ENCODE data around the gene SLC10A7.

SLC10A7 gene

DNA sequence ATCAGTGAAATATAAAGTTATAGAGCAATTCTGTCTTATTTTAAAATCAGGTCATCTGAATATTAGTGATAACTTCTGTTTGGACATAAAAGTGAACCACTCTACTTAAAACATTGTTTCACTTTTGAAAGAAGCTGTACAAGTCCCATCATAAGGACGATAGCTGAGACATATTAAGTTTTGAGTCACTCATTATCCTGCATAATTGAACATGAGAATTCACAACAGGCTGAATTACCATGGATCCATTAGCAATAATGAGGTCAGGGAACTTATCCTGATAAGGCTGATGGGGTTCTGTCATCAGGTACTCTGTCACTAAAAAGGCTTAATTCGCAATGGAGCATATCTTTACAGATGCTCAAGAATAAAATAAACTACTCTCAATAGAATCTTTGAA, 227.0 kb downstream of the SLC10A7 start:
- no peak for DNase-seq

DNA sequence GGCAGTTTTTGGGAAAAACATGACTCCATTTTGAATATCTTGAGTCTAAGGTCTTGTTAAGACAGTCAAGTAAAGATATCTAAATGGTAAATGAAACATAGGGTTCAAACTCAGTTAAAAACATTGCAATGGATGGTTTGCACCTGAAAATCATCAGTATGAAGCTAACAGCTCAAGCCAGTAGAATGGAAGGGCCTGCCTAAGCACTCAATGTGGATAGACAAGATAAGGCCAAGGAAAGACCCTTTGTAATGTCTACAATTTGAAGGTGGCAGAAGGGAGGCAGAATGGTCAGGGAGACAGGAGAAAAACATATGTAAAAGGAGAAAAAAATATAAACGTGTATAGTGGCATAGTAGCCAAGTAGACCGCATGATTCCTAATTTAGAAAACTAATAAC, 229.2 kb downstream of the SLC10A7 start:
- no peak for DNase-seq

DNA sequence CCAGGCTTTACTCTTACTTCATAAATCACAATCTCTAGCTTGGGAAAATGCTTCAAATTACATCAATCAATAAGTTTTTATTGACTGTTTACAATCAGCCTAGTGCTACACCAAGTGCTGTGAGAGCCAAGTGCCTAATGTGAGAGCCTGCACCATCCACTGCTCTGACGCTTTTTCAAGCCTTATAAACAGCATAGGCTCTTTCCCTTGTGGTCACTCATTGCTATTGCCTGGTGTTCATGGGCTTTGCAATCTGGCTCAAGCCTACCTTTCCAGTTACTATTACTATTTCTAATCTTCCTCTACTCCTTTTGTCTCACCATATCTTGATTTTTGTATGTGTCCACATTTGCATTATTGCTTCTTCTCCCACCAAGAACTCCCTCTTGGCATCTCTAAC, 230.4 kb downstream of the SLC10A7 start:
- DNase-seq, result no peak

DNA sequence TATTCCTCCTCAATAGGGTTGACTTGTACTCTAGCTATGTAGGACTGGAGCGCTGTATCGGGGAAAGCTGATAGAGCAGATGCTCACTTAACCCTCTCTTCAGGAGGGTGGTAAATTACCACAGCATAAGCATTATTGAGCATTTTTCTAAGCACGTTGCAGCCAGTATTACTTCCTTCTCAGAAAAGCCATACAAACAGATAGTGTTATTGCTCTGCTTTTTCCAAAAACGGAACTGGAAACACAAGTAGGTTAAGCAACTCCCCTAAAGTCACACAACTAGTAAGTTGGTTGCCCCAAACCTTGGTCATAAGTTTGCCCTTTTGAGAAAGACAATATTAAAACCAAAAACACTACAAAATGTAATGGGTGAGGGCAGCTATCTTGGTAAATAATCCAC, 233.5 kb downstream of the SLC10A7 start:
- no peak for DNase-seq

DNA sequence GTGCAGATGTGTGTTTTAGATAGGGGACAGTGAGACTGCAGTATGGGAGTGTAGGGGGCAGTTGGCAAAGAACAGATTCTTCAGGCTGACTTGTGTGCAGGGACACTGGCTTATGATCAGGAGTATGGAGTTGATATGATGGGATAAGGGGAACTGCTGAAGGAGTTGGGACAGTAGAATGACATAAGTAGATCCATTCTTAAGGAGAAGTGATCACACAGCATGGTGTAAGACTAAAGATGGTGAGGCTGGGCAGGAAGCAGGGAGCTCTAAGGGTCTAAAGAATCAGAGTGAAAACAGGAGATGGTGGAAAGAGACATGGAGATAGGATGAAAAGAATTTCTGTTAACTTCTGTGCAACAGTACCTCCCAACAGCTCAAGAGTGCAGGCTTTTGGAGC, 236.7 kb downstream of the SLC10A7 start:
- DNase-seq, result no peak

DNA sequence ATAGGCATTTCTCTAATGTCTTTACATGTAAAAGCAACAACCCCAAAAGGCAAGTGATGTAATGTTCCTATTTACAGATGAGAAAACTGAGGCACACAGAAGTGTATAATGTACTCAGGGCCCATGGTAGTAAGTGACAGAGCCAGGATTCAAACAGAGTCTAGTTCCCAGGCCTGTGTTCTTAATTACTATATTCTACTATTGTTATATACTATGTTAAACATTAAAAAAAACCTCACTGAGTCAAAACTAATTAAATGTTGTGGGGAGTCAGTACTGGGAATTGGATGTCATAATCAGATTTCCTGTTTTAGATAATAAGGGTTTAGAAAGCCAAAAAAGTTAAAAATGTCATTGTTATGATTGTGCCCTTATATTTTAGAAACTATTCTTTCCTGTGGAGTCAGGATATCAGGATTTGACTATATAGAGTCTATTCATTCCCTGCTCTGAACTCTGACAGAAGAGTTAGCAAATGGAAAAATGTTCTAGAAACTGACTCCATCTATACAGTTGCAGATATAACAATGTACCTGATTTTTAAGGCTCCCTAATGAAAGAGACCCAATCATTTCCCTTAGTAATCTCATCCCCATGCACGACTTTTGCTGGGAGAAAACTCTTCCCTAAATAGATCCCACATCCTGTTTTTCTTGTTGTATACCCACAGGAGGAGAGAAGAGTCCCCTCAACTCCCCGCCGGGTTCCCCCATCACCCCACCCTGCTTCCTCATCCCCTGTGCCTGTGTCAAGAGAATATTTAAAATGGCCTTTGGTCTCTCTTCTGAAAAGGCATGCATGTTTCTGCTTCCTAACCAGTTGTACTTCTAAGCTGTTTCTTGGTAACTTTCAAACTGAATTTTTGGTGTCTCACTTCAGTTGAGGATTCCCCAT, 237.7 kb downstream of the SLC10A7 start:
- no peak for DNase-seq

DNA sequence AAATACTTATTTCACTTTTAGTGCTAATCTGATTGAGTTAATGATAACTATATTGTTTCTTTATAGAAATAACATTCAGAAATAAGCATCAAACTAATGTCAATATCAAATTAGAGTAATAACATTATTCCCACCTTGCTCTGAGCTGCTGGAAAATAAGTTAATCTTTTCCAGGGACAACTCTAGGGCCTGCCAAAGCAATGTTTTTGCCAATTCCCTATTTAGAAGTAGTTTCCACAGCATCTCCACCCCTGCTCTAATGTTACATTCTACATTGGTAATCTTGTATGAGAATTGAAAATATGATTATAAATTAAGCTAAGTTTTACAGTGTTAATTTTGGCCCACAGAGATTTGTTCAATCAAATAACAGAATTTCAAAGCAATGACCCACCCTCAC, 239.1 kb downstream of the SLC10A7 start:
- DNase-seq, result no peak

DNA sequence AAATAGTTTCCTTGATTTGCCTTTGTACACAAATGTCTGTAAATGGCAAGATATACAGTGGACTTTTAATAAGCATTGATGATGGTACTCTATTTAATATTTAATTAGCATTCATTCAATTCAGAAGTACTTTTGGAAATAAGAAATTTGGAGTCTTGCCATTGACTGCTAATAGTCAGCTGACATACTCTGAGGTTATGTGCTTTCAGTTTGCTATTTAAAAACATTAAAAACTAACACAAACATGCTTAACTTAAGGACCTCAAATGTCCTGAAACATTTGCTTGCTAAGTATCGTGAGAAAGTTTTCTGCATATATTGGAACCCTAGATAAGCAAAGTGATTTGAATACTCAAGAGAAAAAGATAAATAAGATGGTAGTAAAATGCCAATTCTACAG, 242.8 kb downstream of the SLC10A7 start:
- DNase-seq, result no peak

DNA sequence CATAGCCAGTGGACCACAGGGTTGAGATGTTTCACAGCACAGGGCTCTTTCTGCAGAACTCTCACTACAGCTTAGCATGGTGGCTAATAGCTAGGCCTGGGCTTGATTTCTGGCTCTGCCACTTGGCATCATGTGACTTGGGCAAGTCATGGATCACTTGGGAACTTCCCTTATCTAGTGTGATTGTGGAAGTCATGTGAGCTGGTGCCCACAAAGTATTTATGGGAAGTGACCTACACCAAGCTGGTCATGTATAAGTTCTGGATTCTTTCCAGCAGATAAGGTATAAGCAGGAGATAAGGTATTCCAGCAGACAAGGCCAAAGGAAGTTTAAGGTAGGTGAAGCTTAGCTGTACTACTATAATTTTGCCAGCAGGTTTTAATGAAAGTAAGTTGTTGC, 246.4 kb downstream of the SLC10A7 start:
- no peak for DNase-seq

DNA sequence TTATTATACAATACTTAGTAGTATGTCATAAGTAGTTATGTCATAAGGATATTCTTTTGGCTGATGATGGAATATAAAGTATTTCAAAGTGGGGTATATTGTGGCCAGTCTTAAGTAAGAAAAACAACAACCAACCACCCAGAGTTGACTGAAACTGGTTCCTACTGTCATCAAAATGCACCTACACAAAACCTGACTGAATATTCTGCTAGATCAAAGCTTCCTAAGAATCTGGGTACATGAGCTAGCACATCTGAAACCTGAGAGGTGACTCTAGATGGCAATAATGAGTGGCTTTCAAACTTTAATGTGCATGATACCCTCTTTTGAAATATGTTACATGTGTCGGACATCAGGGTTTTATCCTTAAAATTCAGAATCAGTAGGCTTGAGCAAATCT, 247.0 kb downstream of the SLC10A7 start:
- DNase-seq, result no peak

DNA sequence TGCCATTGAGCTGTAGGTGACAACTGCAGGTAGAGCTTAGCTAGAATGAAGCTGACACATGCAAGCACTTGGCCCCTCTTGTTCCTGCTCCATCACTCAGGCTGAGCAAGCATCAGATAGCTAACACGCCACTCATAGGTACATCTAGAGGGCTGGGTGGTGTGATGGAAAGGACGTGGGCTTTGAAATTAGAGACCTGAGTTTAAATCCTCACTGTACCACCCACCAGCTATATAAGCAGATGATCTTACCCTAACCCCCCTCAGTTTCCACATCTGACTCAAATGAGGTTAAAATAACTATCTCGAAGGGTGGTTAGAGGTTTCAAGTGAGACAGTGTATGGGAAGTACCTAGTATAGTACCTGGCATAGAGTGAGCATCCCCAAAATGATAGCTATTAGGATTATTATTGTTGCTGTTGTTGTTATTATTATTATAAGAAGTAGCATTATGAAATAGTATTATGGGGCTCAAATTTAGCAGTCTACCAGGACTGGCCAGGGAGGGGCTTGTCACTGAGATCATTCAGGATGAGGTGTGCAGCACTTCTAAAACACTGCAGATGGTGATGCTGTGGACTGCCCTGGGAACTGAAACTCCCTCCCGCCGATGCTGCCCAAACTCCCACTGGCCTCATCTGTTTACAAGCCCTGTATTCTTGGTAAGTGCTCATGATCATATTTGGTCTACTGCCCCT, 248.4 kb downstream of the SLC10A7 start:
- DNase-seq, result no peak

DNA sequence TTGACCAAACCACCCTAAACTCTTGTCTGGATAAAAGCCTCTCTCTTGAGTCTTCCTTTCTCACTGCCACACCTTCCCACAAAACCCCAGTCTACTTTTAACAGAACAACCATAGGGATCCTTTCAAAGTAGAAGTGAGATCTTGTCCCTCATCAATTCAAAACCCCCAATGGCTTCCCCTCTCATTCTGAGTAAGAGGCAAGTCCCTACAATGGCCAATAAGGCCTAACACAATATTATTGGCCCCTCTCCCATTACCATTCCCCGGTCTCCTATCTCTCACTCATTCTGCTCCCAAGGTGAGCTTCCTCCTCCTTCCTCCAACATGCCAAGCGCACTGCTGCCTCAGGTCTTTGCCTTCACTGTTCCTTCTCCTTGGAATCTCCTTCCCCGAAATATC, 250.3 kb downstream of the SLC10A7 start:
- DNase-seq, result no peak

DNA sequence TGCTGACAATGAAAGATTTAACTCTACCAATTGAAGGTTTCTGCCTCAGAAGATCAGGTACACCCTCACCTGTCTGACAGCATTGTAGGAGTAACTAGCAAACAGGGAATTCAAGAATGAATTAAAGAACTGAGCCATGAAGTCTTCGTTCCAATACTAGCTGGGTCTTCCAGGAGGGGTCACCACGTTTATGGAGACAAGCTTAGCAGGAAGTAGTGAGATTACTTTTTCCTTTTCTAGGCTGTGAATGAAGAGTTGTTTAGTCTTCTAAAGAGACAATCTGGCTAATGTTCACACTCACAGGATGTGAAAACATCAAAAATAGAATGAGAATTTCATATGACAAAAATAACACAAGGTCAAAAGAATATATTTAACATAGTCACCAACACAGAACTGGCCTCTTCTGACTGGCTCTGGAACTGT, 252.5 kb downstream of the SLC10A7 start:
- DNase-seq, result no peak

DNA sequence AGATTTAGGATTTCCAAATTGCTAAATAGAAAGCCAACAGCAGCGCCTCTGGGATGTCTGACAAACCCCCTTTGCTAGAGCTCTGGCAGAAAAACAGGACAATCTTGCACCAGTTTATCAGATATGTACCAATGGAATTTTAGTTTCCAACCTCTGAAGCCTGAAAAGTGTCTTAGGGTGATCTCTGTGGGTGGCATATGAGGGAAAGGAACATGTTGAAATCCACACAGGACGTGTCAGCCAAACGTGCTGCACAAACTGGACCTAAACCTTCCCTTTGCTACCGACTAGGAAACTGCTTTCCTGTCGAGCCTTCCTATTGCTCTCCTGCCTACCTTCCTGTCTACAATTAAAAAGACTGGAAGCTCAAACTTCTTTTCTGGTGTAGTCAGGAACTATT, 253.9 kb downstream of the SLC10A7 start:
- no peak for DNase-seq

DNA sequence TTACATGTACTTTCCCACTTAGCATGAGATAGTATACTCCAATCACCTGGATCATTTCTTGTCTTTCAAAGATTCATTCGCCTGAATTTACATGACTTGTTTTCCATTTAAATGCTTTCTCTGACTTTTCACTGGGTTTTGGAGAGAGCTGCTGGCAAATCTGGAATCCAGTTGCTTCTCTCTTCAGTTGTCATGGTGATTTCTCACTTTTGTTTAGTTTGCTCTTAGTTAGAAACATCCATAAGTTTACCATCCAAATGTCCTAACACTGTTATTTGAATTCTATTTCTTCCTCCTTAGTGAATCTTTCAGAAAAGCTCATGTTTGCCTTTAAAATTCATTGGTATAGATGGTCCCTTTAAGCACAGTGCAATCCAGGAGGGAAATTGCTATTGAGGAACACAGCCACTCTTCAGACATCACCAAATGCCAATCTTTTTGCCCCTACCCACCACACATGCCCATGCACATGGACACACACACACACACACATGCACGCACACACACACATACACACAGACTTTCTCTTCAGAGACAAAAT, 255.7 kb downstream of the SLC10A7 start:
- DNase-seq, result no peak

DNA sequence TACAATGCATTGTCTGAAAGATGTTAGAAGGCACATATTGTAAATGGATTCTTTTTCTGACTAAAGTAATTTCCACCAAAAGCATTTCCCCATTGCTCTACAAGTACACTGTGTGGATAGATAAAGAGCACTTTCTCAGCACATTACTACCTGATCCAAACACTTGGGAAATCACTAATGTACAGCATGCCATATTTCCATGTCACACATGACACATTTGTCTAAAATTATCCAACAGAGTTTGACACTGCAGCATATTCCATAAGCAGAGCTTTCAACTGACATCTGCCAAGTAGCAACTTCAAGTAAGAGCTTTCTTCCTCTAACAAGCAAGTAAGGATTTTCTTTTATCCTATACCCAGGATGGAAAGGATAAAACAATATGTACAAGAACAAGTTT, 257.9 kb downstream of the SLC10A7 start:
- DNase-seq, result no peak

DNA sequence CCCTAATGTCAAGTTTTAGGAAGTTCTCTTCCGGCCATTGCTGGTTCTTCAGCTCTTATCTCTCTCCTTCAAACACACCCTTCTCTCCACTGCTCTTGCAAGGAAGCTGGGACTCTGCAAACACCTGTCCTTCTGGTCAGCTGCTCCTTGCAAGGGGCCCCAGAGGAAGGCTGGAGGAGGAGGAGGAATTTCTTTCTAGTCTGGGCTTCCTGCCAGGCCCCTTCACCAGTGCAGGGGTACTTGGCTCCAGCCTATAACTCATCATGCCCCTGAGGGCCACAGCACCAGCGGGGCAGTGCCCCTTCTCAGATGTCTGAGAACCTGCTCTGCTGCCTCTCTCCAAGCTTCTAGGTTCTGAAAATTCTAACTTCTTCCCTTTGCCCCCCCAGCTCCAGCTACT, 260.7 kb downstream of the SLC10A7 start:
- DNase-seq, result no peak

DNA sequence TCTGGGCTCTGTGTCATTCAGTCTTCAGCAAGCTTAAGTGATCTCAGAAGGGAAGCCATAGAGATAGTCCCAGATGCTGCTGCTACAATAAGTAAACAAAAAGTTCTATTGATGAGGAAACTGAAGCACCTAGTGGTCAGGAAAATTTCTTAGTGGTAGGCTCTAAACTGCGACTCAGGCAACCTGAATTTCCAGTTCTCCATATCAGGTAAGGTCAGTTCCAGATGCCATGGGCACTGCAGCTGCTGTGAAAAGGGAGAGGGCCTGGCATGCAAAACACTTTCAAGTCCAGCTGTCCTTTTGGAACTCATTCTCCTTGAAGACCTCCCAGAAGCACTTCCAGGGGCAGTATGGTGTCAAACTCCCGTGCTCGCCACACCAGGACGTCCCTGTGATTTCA, 261.2 kb downstream of the SLC10A7 start:
- no peak for DNase-seq

DNA sequence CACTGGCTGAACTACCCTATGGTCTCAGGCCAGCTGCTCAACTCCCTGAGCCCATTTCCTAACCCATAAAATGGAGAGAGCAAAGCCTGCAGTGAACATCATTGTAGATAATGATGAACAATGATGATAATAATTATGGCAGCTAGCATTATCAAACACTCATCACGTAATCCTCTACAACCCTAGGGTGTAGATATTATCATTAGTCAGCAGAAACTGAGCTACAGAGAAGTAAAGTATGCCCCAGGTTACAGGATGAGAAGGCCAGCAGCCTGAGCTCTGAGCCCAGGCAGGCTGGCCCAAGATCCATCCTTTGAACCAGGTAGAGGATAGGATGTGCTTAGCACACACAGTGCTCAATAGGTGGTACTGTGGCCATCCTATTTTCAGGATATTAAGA, 264.2 kb downstream of the SLC10A7 start:
- DNase-seq, result no peak

DNA sequence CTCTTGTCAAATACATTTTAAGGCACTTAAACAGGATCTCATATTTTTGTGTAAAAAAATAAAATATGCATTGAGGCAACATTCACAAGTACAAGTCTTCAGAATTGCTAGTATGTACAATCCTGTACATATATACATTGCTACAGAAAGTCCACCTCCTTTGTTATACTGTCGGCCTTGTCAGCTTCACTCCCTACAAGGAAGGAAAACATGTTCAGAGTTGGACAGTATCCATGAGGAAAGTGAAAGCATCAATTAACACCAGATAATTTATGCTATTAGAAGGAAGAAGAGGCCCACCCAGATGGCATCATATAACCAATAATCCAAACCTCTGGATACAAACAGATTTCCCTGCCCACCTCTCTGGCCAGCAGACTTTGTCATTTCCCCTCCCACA, 265.4 kb downstream of the SLC10A7 start:
- no peak for DNase-seq

DNA sequence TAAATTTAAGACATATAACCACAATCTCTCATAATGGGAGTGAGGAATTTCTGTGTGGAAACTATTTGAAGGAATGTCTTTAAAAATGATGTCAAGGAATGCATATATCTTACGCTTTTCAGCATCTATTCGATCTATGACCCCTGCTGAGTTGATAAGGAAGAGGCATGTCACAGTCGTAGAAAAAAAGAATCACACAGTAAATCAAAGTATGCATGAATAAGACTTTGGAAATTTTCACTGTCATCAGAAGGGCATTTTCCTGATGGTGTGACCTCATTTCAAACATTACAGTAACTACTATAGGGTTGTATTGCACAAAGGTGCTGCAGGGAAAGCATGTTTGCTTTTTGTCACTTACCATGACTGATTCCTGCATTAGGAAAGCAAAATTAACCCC, 265.9 kb downstream of the SLC10A7 start:
- no peak for DNase-seq

DNA sequence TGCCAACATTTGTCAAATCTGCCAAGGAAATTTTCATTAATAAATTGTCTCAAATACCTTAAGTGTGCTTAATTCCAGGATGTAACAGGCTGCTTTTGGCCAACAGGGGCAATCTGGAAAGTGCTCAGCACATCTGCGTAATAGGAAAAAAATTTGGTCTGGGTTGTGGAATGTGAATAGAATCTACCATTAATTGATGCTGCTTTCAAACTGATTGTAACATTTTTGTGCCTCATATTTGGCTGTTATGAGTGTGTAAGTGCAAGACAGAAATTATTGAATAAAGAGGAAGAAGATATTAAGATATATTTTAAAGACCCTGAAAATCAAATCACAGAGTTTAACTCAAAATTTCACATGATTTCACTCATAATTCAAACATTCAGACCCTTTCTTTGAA, 266.3 kb downstream of the SLC10A7 start:
- no peak for DNase-seq

DNA sequence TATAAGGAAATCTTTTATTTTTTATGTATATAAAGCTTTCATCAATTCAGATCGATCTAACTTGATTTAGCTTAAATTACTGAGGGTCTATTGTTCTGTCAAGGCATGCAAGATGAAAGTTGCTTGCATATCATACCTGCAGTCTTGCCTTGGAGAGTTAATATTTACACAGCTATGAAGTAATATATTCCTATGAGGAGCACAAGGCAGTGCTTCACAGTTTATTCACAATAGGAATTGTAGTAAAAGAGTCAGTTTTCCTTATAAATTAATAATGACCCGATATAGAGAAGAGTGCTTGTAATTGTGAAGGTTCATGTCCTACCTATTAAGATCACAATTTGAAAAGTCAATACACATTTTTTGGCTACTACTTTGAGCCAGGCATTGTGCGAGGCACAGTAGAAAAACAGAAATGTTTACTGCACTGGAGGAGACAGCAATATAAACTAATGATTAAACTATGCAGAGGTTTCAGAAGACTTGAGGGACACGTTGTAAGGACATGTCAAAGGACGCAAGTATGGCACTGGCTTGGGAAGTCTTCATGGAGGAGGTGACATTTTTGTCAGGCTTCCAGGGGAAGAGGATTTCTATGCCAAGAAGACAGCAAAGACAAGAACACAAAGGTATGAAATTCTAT, 268.6 kb downstream of the SLC10A7 start:
- DNase-seq, result no peak

DNA sequence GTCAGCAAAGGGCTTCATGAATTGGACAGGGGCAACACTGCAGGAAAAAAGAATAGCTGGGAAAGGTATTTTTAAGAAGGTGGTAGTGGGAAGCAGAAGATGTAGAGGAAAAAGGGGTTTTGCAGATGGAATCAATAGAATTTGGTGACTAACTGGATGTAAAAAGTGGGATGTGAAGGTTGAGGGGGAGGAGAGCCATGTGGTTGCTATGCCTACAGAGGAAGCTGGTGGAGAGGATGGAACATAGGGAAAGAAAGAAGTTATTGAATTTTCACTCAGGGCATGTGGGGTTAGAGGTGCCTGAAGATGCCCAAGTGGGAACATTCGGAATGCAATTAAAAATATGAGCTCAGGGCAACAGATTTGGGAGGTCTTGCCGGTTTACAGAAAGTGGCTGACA, 274.4 kb downstream of the SLC10A7 start:
- no peak for DNase-seq

Measured in CD4-positive, alpha-beta T cell treated with Interleukin-6 for 4 hours (primary cell).